Fibroblast of lung (primary cell): ENCODE data around the gene CFAP47.

Experiments used
- EZH2 ChIP-seq: IDR thresholded peaks from 2 replicates; pipeline ENCODE4 v1.5.1; 2012; ENCODE audit warnings: low read length, control low read depth, mild to moderate bottlenecking; ENCODE audit errors: missing control alignments
- TF ChIP-seq, protein P1 (sequence below), 2 donors: IDR thresholded peaks in 1 of 2; conservative IDR thresholded peaks in 1 of 2; 1 replicate in 1 of 2; 2 replicates in 1 of 2; pipeline ENCODE4 v1.5.1; 2011 to 2012; ENCODE audit warnings: low read length in 2 of 2, control low read depth in 1 of 2, inconsistent platforms in 1 of 2, low read depth in 1 of 2, mild to moderate bottlenecking in 1 of 2

DNA sequence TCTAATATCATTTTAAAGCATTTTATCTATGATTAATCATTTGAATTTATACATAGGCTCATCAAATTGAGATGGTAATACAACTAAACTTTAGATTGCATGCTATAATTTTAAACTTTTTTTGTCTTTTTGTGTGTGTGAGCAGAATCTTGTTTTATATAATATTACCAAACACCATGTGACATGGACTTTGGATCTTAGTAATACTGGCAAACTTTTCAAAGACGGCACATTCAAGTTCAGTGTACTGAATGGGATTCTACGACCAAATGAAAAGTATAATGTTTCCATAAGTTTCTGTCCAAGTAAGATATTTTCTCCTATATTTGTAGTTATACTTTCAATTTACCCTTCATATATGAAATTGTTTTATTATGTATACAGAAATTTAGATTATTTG lies 116.0 kb downstream of the CFAP47 start:
- TF ChIP-seq EZH2: no peak
- TF ChIP-seq, protein P1, sequence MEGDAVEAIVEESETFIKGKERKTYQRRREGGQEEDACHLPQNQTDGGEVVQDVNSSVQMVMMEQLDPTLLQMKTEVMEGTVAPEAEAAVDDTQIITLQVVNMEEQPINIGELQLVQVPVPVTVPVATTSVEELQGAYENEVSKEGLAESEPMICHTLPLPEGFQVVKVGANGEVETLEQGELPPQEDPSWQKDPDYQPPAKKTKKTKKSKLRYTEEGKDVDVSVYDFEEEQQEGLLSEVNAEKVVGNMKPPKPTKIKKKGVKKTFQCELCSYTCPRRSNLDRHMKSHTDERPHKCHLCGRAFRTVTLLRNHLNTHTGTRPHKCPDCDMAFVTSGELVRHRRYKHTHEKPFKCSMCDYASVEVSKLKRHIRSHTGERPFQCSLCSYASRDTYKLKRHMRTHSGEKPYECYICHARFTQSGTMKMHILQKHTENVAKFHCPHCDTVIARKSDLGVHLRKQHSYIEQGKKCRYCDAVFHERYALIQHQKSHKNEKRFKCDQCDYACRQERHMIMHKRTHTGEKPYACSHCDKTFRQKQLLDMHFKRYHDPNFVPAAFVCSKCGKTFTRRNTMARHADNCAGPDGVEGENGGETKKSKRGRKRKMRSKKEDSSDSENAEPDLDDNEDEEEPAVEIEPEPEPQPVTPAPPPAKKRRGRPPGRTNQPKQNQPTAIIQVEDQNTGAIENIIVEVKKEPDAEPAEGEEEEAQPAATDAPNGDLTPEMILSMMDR (conservative IDR thresholded peaks at IDR 0.05 in 1 of 2, IDR thresholded peaks at IDR 0.05 in 1 of 2; ENCODE audit: low read depth in 1 of 2, low read length in 2 of 2): no peak
